ENCODE measurements around the gene SLC6A16. TPM values are rescaled to one million over a fixed set of nuclear protein-coding genes. Genes with fewer than 3 reads are reported as not detected.
"Not testable (repeated sequence)": the region's sequence is repeated elsewhere in the genome, so short reads cannot be mapped to it uniquely, and the experiment has no call there.

SLC6A16 gene
- total RNA-seq: 1.1 TPM
- long read RNA-seq, partial matches to known transcripts: 0 of 2 reads
- long read RNA-seq, other reads (novel, unspliced or antisense): 2 of 2 reads

DNA sequence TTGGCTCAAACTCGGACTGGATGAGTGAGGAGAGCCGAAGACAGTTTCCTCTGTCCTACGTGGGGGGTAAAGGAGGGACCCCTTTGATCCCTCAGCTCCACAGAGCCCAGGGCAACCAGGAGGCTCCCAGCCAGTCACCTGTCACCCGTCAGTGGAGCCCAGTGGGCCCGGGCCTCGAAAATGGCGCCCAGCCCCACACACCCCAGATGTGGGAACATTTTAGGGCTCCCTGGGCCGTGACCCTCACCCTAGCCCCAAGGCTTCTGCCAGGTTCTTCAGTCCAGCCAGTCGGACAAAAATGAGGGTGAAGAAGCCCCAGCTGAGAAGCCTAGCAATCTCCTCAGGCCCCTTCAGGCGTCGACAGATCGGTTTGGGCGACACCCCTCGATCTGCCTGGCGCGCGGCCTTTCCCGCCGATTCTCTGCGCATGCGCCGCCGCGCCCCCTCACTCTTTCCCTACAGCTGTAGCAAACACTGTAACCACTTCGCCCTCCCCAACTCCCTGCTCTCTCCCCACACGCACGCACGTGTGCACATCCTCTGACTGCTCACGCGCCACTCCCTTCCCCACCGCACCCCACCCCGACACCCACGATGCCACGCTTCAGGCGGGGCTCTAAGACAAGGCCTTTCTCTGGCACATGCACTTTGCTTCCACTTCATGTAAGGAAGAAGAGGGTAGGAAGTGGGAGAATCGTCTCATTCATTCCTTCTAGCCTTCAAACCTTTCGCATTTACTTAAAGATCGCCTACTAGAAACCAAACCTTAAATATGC, at the start of gene SLC6A16:
Gene SLC6A16, minus strand, starts transcription at position 391 of the 776 bp plus-strand sequence. CDS start 13,844 bp downstream, outside the sequence.
- ATAC-seq (no peak), DNase-seq (no peak)
- intact Hi-C loops (cut with micrococcal nuclease): no loop called here

DNA sequence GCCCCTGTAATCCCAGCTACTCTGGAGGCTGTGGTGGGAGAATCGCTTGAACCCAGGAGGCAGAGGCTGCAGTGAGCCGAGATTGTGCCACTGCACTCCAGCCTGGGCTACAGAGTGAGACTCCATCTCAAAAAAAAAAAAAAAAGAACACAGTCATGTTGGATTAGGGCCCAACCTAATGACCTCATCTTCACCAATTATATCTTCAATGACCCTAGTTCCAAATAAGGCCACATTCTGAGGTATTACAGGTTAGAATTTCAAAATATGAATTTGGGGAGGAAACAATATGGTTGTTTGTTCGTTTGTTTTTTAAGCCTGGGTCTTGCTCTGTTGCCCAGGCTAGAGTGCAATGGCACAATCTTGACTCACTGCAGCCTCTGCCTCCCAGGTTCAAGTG, 48.2 kb upstream of the SLC6A16 start:
- DNase-seq; ATAC-seq; intact Hi-C loops (cut with micrococcal nuclease): not testable (repeated sequence)

DNA sequence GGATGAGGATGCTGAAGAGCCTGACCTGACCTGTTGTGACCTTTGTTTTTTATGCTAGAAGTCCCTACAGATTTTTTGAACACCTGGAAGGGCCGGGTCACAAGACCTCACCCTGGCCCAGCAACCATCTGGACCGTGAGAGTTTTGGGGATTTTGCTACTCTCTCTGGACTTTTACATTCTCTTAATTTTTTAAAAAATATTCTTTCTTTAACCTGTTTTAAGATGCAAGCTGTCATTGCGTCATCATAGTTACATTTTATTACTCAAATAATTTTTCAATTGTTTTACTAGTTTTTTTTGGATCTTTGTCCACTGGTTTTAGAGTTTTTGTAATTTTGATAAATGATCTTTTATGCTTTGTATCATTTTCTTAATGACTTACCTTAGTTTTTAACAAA, 46.2 kb upstream of the SLC6A16 start:
- intact Hi-C loops (cut with micrococcal nuclease): no loop called here
- ATAC-seq: no peak

DNA sequence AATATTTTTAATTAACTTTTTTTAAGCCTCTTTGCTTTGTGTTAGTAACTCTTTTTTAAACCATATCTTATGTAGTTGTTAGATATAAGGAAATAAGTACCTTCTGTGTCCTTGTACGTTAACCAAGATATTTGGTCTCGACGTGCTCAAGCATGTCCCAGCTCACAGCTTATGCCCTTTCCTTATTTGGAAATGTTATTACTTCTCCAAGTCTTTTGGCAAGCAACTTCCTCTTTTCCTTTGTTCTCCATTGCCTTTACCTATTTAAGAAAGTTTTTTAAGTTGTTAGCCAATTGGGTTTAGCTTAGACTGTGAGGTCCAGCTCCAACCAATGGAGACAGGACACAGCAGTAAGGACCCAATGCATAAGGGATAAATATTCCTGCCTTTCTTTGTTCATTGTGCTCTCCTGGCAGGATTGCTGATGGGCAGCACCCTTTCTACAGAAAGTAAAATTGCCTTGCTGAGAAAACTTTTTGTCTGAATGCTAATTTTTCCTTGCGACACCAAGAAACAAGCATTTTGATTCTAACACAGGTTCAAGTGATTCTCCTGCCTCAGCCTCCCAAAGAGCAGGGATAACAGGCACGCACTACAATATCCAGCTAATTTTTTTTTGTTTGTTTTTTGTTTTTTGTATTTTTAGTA, 43.8 kb upstream of the SLC6A16 start:
- no peak for DNase-seq
- intact Hi-C loops (cut with micrococcal nuclease): no loop called here
- ATAC-seq: no peak

More for the DNA sequence above, 46.2 kb upstream of the SLC6A16 start:
- DNase-seq: no peak

DNA sequence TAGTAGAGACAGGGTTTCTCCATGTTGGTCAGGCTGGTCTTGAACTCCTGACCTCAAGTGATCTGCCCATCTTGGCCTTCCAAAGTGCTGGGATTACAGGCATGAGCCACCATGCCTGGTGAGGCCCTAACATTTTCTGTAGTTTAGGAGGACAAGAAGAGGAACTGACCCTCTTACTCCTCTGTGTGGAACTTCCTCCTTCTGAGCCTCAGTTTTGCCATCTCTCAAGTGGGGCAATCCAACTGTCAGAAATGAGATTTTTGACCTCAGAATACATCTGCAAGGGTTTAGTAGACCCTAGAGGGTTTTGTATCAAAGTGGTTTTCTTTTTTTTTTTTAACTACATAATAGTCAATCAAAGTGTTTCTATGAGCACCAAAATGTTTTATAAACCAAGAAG, 41.1 kb upstream of the SLC6A16 start:
- DNase-seq (no peak), ATAC-seq (no peak)
- intact Hi-C loops (cut with micrococcal nuclease): no loop called here

DNA sequence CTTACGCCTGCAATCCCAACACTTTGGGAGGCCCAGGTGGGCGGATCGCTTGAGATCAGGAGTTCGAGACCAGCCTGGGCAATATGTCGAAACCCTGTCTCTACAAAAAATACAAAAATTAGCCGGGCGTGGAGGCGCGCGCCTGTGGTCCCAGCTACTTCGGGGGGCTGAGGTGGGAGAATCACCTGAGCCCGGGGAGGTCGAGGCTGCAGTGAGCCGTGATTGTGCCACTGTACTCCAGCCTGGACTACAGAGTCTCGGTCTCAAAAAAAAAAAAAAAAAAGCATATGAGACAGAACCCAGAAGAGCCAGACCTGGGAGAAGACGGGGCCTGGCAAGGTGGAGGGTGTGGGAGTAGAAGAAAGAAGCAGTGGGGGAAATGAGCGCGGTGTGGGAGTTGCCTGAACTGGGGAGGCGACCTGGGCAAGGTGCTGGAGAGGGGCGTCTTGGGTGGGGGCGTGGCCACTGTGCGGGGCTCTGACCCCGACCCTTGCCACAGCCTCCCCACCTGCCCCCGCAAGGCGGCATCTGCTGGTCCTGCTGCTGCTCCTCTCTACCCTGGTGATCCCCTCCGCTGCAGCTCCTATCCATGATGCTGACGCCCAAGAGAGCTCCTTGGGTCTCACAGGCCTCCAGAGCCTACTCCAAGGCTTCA, 39.2 kb upstream of the SLC6A16 start:
- ATAC-seq (no peak), DNase-seq (no peak)
- intact Hi-C loops (cut with micrococcal nuclease): no loop called here

DNA sequence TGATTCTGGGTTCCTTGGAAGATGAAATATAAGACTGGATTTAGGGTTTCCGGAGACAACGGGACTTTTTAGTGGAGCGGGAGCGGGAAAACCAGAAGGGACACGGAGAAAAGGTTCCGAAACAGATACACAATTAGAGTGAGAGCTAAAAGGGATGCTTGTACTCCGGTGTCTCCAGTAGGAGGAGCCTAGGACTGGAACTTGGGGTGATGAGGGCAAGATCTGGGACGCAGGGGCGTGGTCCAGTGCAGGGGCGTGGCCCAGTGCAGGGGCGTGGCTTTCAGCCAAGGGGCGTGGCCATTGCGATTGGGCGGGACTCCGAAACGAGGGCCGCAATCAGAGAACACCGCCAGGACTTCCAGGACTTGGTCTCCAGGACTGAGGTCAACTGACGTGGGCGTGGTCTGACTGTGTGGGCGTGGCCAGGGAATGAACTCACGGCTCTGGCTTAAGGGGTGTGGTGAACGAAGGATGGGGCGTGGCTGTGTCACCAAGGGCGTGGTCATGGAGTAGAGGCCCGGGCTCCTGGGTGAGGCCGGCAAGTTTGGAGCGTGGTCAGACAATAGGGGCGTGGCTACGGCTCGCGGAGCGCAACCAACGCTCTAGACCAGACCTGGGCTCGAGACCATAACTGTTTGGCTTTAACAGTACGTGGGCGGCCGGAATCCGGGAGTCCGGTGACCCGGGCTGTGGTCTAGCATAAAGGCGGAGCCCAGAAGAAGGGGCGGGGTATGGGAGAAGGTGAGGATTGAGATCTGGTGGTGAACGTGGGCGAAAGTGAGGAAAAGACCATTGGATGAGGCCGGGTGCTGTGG, 38.5 kb upstream of the SLC6A16 start, which contains the start of gene DKKL1:
Gene DKKL1, plus strand, starts transcription at position 610 of the 815 bp plus-strand sequence. Its CDS starts 122 bp downstream, at position 732.
- intact Hi-C loops (cut with micrococcal nuclease): no loop called here
- peak; percentile 87 for ATAC-seq

DNA sequence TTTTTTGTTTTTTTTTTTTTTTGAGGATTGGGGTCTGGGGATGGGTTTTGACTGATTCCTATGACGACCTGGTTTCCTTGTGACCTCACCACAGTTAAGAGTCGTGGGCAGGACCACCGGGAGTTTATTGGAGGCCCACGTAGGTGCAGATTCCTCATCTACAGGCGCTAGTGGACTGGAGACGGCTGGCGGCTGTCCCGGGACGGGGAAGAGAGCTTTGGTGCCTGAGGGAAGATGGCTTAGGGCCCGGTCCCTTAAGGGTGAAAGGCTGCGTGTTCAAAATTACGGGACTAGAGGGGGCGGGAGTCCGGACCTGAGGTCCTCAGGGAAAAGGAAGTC, 37.9 kb upstream of the SLC6A16 start:
- intact Hi-C loops (cut with micrococcal nuclease): no loop called here
- DNase-seq (peak; percentile 69), ATAC-seq (peak; percentile 7)

More for the DNA sequence above, 38.5 kb upstream of the SLC6A16 start, which contains the start of gene DKKL1:
- peak; percentile 99 for DNase-seq

DNA sequence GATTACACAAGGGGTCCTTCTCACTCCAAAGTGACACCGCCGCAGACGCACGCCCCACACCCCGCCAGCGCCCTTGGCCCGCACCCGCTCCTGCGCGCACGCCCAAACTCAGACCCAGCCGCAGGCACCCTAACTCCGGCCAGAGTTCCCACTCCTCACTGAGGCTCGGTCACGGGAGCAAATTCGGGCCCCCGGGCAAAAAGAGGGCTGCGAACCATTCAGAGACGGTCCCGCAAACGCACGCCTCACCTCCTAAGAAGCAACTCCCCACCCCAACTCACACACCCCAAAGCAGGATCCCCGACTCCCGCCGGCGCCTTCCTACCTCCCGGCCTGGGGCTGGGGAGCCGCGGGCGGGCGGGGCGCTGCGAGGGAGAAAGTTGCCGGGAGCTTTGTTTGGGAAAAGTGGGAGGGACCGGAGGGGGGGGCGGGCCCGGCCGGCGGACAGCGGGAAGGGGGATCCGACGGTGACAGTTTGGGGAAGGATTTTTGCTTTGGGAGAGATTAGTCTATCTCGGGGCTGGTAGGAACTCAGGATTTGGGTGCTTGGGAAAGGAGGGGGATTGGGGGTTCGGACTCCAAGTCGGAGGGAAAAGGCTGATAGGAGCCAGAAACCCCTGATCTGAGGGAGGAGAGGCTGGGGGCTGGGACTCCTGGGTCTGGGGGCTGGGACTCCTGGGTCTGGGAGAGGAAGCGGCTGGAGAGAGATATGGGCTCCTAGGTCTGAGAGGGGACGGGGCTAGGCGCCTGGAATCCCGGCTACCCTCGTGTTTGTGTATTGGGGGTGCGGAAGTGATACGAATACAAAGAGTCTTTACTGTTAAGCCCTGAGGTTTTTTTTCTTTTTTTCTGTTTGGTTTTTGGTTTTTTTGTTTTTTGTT, 37.3 kb upstream of the SLC6A16 start, which contains the start of gene TEAD2:
Gene TEAD2, minus strand, starts transcription at position 369 of the 881 bp plus-strand sequence. CDS start 2,341 bp downstream, outside the sequence.
- intact Hi-C loops (cut with micrococcal nuclease): no loop called here
- peak; percentile 75 for ATAC-seq

DNA sequence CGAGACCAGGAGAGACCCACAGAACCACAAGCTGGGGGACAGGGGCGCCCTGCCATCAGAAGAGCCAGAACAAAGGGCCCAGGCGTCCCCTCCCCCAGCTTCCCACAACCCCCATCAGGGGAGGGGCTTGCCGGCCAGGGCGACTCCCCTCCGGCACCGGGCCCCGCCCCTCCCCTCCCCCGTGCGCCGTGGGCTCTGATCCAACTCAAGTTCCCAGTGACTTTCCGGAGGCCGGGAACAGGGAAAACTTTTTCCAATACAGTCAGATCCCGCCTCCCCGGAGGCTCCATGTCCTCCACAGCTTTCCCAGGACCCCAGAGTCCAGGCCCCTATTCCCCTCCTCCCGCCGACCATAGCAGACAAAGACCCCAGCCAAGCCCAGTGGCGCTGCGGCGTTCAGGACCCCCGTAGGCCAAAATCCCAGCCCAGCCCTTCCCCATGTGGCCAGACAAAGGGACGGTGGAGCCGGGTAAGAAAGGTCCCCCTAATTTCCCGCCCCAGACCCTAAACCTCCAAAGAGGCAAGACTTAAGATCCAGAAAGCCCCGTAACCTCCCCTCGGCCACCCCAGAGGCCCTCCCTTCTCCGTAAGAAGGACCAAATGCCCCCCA, 36.6 kb upstream of the SLC6A16 start:
- peak; percentile 67 for ATAC-seq
- intact Hi-C loops (cut with micrococcal nuclease): no loop called here

More for the DNA sequence above, 37.3 kb upstream of the SLC6A16 start, which contains the start of gene TEAD2:
- DNase-seq: peak; percentile 89

DNA sequence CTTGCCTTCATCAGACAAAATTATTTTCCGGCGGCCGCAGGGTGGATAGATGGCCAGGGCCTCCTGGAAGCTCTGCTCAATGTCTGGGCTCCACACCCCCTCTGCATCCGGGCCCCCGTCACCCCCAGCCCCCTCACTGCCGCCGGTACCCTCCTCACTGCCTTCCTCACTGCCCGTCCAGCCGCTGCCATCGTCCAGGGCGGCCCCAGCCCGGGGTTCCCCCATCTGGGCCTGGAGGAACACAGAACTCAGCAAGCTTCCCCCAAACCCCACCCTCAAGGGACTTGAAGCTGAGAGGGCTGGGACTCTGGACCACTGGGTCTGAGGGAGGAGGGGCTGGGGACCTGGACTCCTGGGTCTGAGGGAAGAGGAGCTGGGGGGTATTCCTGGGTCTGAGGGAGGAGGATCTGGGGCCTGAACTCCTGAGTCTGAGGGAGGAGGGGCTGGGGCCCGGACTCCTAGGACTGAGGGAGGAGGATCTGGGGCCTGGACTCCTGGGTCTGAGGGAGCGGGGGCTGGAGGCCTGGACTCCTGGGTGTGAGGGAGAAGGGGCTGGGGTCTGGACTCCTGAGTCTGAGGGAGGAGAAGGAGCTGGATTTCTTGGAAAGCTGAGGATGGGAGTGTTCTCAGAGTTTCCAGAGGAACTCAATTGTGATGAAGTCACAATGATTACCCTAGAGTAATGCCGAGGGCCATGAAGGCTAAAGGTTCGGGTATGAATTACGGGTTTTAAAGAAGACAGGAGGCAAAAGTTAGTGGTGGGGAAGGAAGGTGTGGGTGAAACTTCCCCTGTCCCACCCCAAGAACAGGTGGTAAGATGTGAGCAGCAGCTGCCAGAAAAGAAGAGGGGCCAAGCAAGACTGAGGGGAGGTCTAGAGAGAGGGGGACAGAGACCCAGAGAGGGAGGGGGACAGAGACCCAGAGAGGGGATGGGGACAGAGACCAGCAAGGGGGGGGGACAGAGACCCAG, 35.1 kb upstream of the SLC6A16 start:
- no peak for ATAC-seq
- intact Hi-C loops (cut with micrococcal nuclease): no loop called here
- DNase-seq: no peak

More for the DNA sequence above, 36.6 kb upstream of the SLC6A16 start:
- DNase-seq: peak; percentile 88

DNA sequence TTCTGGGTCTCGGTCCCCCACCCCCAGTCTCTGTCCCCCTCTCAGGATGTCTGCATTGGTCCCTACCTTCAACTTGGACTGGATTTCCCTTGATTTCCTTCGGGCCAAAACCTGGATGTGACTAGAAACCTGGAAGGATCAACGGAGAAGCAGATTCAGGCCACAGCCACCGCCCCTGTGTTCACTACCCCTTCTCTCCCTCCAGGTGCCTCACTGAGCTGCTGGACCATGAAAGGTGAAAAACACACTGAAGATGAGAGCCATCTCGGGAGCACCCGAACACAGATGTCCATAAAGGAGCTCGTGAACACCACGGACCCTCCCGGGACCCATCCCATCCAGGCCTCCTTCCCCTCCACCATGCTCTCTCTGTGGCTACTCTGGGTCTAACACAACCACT, 32.2 kb upstream of the SLC6A16 start:
- intact Hi-C loops (cut with micrococcal nuclease): no loop called here
- ATAC-seq (no peak), DNase-seq (no peak)

DNA sequence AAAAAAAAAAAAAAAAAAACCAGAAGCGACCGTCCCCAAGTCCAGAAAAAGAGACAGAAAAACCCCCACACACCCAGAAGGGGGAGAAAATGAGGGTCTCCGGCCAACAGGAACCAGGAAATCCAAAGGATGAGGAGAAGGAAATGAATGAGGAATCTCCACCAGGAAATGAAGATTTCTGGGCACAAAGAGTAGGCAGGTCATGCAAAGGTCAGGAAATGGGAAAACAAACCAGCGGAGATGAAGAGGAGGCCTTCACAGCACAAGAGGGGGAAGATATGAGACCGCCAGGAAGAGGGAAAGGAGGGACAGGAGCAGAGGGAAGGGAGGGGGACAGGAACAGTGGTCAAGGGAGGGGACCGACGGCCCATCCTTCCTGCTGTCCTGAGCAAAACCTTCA, 31.4 kb upstream of the SLC6A16 start:
- intact Hi-C loops (cut with micrococcal nuclease): no loop called here
- ATAC-seq (no peak), DNase-seq (no peak)

DNA sequence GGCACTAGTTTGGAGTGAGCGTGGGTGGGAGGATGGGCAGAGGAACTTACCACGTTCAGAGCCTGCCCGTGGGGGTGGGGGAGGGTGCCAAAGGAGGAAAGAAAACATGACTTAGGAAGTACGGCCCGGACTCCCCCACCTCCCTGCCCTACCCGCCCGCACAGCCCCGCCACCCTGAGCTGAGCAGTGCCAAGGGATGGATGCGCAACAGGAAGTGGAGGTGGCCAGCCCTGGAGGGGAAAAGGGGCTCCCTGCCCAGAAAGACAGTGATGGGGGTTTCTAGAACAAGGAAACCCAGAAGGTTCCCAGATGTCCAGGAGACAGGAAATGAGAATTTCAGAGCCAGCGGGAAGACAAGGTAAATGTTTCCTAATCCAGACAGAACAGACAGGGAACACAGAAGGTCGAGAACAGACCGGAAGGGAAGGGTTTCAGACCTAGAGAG, 30.9 kb upstream of the SLC6A16 start:
- ATAC-seq: peak; percentile 30
- intact Hi-C loops (cut with micrococcal nuclease): no loop called here
- peak; percentile 51 for DNase-seq

DNA sequence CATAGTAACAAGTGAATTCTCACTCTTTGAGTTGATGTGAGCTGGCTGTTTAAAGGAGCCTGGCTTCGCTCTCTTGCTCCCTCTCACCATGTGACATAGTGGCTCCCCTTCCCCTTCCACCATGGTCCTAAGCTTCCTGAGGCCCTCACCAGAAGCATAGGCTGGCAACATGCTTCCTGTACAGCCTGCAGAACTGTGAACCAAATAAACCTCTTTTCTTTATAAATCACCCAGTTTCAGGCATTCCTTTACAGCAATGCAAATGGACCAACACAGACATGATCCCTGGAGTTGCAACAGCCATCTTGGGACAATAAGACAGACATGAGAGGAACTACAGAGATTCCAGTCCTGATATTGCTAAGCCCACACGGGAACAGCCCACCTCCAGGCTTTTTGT, 24.6 kb upstream of the SLC6A16 start:
- DNase-seq (no peak), ATAC-seq (no peak)
- intact Hi-C loops (cut with micrococcal nuclease): no loop called here
